Progenitor cell of endocrine pancreas (in vitro differentiated cells): ENCODE results near the gene ETFB. TPM values are rescaled to one million over a fixed set of nuclear protein-coding genes. Genes with fewer than 3 reads are reported as not detected.

Experiments
- DNase-seq: peaks from one replicate; pipeline ENCODE4 v3.0.0; 2021; ENCODE audit warnings: low spot score; ENCODE audit not compliant: unreplicated experiment
- H3K27ac Mint-ChIP-seq: 2 replicates; pipeline ENCODE4 v1.8.0; 2021; ENCODE audit warnings: mild to moderate bottlenecking, moderate library complexity, mixed read lengths
- H3K27me3 Mint-ChIP-seq: 2 replicates; pipeline ENCODE4 v1.8.0; 2021; ENCODE audit warnings: mixed read lengths
- H3K36me3 Mint-ChIP-seq: 2 replicates; pipeline ENCODE4 v1.8.0; 2022; ENCODE audit warnings: mixed read lengths; ENCODE audit not compliant: insufficient read depth
- H3K4me1 Mint-ChIP-seq: 2 replicates; pipeline ENCODE4 v1.8.0; 2021; ENCODE audit warnings: low read depth, mixed read lengths
- H3K4me3 Mint-ChIP-seq: 2 replicates; pipeline ENCODE4 v1.8.0; 2021; ENCODE audit warnings: low read depth, mild to moderate bottlenecking, moderate library complexity, mixed read lengths
- H3K9me3 Mint-ChIP-seq: 2 replicates; pipeline ENCODE4 v1.8.0; 2021; ENCODE audit warnings: low read depth, mixed read lengths
- CTCF ChIP-seq: fragments of 200-600 bp; sonication (generic); IDR thresholded peaks from one replicate; pipeline ENCODE4 v1.5.0; 2021; ENCODE audit warnings: antibody characterized with exemption, mild to moderate bottlenecking; ENCODE audit not compliant: unreplicated experiment
- total RNA-seq: library from RNA; stranded (reverse); gene quantifications from 2 replicates; pipeline ENCODE4 v1.2.1, GENCODE V29; 2021

Gene ETFB
- total RNA-seq, 1 donor from 2014 or later: 63.2 TPM

- Mint-ChIP-seq H3K36me3 (peaks cover 31% of the 10 kb centered on the region), H3K4me3 (no peak overlapping the region), H3K27me3 (no peaks in the 10 kb centered on the region), H3K9me3 (peaks cover 4% of the 10 kb centered on the region), H3K4me1 (peaks cover 1% of the 10 kb centered on the region), H3K27ac (no peak overlapping the region)
- DNase-seq: no peak
- no peak for TF ChIP-seq CTCF
These were observed 39.7 kb downstream of the ETFB start for GRCh38 chr19:51326216-51327065.

GRCh38 chr19:51325161-51325976, 40.8 kb downstream of the ETFB start:
- Mint-ChIP-seq H3K9me3 (no peaks in the 10 kb centered on the region), H3K4me3 (no peak overlapping the region), H3K4me1 (peaks cover 5% of the 10 kb centered on the region), H3K27ac (peak overlapping the region; percentile 16), H3K36me3 (peaks cover 25% of the 10 kb centered on the region), H3K27me3 (no peaks in the 10 kb centered on the region)
- no peak for TF ChIP-seq CTCF
- no peak for DNase-seq

- TF ChIP-seq CTCF: no peak
- Mint-ChIP-seq H3K36me3 (peaks cover 16% of the 10 kb centered on the region), H3K27me3 (no peaks in the 10 kb centered on the region), H3K9me3 (no peaks in the 10 kb centered on the region), H3K4me3 (no peak overlapping the region), H3K4me1 (peaks cover 5% of the 10 kb centered on the region), H3K27ac (no peak overlapping the region)
- no peak for DNase-seq
These were observed 42.1 kb downstream of the ETFB start for GRCh38 chr19:51324167-51324481.

- H3K4me3 Mint-ChIP-seq: no peak overlapping the region
- H3K4me1 Mint-ChIP-seq: peaks cover 5% of the 10 kb centered on the region
- peaks cover 16% of the 10 kb centered on the region for H3K36me3 Mint-ChIP-seq
- DNase-seq: no peak
- H3K27ac Mint-ChIP-seq: no peak overlapping the region
- no peak for TF ChIP-seq CTCF
- H3K27me3 Mint-ChIP-seq: no peaks in the 10 kb centered on the region
- no peaks in the 10 kb centered on the region for H3K9me3 Mint-ChIP-seq
These were observed 42.6 kb downstream of the ETFB start for GRCh38 chr19:51323481-51324166.

- Mint-ChIP-seq H3K9me3 (no peaks in the 10 kb centered on the region), H3K4me1 (peaks cover 4% of the 10 kb centered on the region), H3K27ac (no peak overlapping the region), H3K4me3 (no peak overlapping the region), H3K36me3 (peaks cover 15% of the 10 kb centered on the region), H3K27me3 (no peaks in the 10 kb centered on the region)
- TF ChIP-seq CTCF: no peak
- DNase-seq: no peak
These were observed 44.4 kb downstream of the ETFB start for GRCh38 chr19:51321799-51322198.
